Subcutaneous adipose tissue (tissue), 4 donors: ENCODE data around the gene TOP1. TPM values are rescaled to one million over a fixed set of nuclear protein-coding genes. Genes with fewer than 3 reads are reported as not detected.

Experiments used
- total RNA-seq, 4 donors: library from RNA; depleted of rRNA; stranded (reverse); fragments of >200 nt; gene quantifications; one replicate each; pipeline ENCODE4 v1.1.0, GENCODE V29; 2016
- TF ChIP-seq, protein P1 (sequence below): fragments of 450-650 bp; IDR thresholded peaks from one replicate; pipeline ENCODE4 v1.5.1; 2016; ENCODE audit warnings: low read depth, mild to moderate bottlenecking, control low read depth, antibody characterized with exemption, moderate library complexity

The TOP1 gene
- total RNA-seq, 4 donors from 2014 or later: 24.6 to 59.2 (median 31.7) TPM

GRCh38 chr20:41054070-41054846, 25.6 kb downstream of the TOP1 start:
- TF ChIP-seq, protein P1, sequence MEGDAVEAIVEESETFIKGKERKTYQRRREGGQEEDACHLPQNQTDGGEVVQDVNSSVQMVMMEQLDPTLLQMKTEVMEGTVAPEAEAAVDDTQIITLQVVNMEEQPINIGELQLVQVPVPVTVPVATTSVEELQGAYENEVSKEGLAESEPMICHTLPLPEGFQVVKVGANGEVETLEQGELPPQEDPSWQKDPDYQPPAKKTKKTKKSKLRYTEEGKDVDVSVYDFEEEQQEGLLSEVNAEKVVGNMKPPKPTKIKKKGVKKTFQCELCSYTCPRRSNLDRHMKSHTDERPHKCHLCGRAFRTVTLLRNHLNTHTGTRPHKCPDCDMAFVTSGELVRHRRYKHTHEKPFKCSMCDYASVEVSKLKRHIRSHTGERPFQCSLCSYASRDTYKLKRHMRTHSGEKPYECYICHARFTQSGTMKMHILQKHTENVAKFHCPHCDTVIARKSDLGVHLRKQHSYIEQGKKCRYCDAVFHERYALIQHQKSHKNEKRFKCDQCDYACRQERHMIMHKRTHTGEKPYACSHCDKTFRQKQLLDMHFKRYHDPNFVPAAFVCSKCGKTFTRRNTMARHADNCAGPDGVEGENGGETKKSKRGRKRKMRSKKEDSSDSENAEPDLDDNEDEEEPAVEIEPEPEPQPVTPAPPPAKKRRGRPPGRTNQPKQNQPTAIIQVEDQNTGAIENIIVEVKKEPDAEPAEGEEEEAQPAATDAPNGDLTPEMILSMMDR: no peak

GRCh38 chr20:41054847-41055230, 26.2 kb downstream of the TOP1 start:
- TF ChIP-seq, protein P1: no peak

DNA sequence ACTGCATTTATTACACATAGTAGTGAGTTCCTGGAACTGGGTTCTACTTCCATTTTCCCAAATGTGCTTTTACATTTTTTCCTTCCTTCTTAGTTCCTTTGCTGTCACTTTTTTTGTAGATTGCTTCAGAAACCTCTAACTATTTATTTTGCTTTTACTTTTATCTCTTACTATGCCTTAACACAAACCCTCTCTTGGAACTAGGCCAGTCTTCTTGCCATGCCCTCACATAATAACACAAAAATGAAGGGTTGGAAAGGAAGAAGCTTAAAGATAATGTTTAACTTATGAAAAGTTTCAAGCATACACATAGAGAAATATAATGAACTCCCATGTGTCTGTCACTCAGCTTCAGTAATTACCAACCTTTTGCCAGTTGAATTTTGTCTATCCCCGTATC, 27.1 kb downstream of the TOP1 start:
- TF ChIP-seq, protein P1: no peak

DNA sequence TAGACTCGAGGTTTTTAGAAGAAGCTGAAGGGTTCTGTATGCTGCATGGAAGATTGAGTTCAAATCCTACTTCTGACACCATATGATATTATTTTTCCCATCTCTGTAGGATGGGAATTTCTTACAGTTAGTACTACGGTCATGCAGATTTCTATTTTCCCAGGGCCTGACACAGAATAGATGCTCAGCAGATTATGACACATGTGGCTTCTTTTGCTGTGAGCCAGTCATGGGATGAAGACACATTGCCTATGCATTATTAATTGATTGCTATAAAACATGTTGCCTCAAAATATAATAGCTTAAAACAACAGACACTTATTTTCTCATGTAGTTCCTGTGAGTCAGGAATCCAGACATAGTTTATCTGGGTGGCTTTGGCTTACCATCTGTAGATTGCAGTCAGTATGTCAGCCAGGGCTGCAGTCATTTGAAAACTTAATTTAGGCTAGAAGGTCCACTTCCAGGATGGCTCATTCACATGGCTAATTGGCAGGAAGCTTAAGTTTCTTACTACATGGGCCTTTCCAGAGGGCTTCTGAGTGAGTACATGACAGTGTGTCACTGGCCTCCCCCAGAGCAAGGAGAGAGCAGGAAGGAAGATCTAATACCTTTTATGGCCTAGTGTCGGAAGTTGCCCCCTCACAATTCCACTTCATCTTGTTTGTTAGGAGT, 29.5 kb downstream of the TOP1 start:
- TF ChIP-seq, protein P1: no peak

DNA sequence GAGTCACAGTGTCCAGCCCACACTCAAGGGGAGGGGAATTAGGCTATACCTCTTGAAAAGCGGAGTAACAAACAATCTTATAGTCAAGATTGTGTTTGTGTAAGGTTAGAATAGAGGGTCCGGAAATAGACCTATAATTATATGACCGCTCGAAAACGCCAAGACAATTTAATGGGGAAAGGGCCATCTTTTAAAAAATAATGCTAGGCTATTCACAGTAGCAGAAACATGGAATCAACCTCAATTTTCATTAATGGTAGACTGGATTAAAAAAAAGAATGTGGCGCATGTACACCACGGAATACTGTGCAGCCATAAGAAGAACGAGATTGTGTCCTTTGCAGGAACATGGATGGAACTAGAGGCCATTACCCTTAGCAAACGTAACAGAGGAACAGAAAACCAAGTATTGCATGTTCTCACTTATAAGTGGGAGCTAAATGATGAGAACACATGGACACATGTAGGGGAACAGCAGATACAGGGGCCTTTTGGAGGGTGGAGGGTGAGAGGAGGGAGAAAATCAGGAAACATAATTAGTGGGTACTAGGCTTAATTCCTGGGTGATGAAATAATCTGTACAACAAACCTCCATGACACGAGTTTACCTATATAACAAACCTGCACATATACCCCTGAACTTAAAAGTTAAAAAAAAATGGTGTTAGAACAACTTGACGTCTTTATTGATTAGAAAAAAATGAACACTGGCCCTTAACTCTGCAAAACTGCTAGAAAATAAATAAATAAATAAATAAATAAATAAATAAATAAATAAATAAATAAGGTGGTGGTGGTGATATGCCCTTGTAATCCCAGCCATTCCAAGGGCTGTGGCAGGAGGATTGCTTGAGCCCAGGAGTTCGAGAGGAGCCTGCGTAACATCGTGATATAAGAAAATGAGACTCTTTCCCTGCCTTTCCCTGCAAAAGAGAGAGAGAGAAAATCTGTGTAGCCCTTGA, 30.3 kb downstream of the TOP1 start:
- TF ChIP-seq, protein P1: no peak

DNA sequence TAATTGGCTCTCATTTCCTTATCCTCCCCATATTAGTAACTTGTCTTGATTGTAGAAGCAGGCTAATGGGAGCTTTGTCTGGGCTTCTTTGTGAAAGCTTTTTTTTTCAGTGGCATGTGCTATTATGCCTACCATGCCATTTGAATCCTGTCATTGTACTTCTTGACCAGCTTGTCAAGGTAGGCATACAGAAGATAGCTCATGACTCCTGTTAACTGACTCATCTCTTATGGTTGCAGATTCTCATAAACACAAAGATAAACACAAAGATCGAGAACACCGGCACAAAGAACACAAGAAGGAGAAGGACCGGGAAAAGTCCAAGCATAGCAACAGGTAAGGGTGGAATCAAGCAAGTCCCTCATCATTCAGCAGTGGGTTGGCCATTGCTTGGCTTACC, 32.5 kb downstream of the TOP1 start:
- TF ChIP-seq, protein P1: no peak
